Mesodermal cell (in vitro differentiated cells): ENCODE results near the gene CDC42BPG.
A peak's percentile ranks its signal among the peaks of the same experiment; 100 is the strongest.

Experiments
- H3K27ac ChIP-seq: 2 replicates; pipeline ENCODE4 v1.7.0; 2013; ENCODE audit warnings: mild to moderate bottlenecking, low read depth, low read length, moderate library complexity; ENCODE audit not compliant: severe bottlenecking
- H3K36me3 ChIP-seq: 2 replicates; pipeline ENCODE4 v1.7.1; 2013; ENCODE audit warnings: mild to moderate bottlenecking, low read length, moderate library complexity; ENCODE audit not compliant: control insufficient read depth, insufficient read depth
- H3K4me1 ChIP-seq: one replicate; pipeline ENCODE4 v1.7.1; 2013; ENCODE audit warnings: mild to moderate bottlenecking, low read length; ENCODE audit not compliant: insufficient read depth, control insufficient read depth, poor library complexity, severe bottlenecking
- H3K4me3 ChIP-seq: 2 replicates; pipeline ENCODE4 v1.7.0; 2013; ENCODE audit warnings: low read length, control low read depth, mild to moderate bottlenecking; ENCODE audit not compliant: insufficient read depth, poor library complexity, severe bottlenecking; ENCODE audit errors: extremely low read depth
- H3K9me3 ChIP-seq: 2 replicates; pipeline ENCODE4 v1.7.1; 2013; ENCODE audit warnings: mild to moderate bottlenecking, low read length, moderate library complexity; ENCODE audit not compliant: control insufficient read depth
- WGBS, 2 experiments: methylation state at CpG; one replicate each; pipeline ENCODE4 v1.1.5; 2013; ENCODE audit warnings: missing lambda C conversion rate in 2 of 2; ENCODE audit not compliant: insufficient coverage in 2 of 2; 5-methylcytosine and 5-hydroxymethylcytosine counted together

The CDC42BPG gene

DNA sequence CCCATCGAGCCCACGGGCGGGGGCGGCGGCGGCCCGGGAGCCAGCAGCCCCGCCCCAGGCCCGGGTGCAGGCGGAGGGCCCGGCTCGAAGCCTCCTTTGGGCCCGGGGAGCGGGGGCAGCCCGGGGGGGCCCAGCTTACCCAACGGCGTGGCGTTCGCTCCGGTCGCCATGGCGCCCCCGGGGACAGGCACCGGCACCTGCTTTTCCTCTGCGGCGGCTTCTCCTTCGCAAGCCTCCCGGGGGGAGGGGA lies 66.3 kb downstream of the CDC42BPG start:
- WGBS, 2 experiments: 0 to 2% methylated on average over 17 to 24 of the region's 28 CpGs
- H3K27ac ChIP-seq: peak overlapping the region; percentile 90
- peak overlapping the region; percentile 86 for H3K4me3 ChIP-seq
- H3K36me3 ChIP-seq: peaks cover 46% of the 10 kb centered on the region
- no peaks in the 10 kb centered on the region for H3K9me3 ChIP-seq
- peaks cover 12% of the 10 kb centered on the region for H3K4me1 ChIP-seq

DNA sequence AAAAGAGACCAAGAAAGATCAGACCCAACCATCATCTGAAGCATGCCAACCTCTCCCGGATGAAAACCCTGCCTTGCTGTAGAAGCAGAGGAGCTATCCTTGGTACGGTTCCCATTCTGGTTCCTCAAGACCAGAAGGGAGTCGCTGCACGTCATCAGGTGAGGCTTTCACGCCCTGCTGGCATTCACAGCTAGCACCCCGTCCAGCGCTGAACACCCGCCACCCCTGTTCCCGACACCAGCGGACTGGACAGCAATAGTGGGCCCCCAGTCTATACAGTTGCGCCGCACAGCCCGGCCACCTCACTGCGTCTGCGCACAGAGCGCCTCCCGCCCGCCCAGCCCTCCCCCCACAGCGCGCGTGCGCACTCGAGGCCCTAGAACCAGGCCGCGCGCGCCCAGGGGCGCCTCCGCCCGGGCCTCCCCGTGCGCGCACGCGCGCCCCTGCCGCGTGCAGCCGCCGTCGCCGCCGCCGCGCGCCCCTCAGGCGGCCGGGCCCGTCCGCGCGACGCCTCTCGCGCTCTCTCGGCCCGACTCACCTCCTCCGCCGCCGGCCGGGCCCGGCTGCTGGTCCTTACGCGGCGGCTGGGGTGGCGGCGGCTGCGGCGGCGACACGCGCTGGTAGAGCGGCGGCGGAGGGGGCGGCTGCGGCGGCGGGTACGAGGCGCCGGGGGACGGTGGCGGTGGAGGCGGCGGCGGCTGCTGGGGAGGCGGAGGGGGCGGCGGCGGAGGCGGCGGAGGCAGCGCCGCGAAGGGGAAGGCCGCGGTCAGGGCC lies 66.8 kb downstream of the CDC42BPG start:
- H3K9me3 ChIP-seq: no peaks in the 10 kb centered on the region
- H3K36me3 ChIP-seq: peaks cover 51% of the 10 kb centered on the region
- peak overlapping the region; percentile 90 for H3K27ac ChIP-seq
- peaks cover 15% of the 10 kb centered on the region for H3K4me1 ChIP-seq
- 0% methylated on average over 32 to 63 of the region's 98 CpGs for WGBS, 2 experiments
- peak overlapping the region; percentile 86 for H3K4me3 ChIP-seq

DNA sequence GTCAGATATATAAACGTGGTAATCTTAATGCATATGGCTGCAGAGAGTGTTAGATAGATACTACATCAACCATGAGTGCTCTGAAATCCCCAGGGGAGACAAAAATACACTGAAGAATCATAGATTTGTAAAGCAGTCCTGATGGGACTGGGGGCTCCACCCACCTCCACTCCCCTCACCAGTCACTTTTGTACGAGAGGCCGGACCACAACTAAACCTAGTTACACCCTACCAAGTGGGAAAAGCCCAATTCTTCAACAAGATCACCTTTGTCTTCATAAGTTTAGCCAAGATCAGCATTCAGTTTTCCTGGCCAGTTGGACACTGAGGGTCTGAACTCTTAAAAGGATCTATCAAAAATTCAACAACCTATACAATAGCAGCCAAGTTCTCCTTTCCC lies 67.6 kb downstream of the CDC42BPG start:
- H3K36me3 ChIP-seq: peaks cover 59% of the 10 kb centered on the region
- H3K4me3 ChIP-seq: peak overlapping the region; percentile 72
- peaks cover 15% of the 10 kb centered on the region for H3K4me1 ChIP-seq
- WGBS, 2 experiments: 54% methylated on average over 2 of the region's 3 CpGs; no CpG with 5 or more reads in 1 of the 2 experiments
- no peaks in the 10 kb centered on the region for H3K9me3 ChIP-seq
- H3K27ac ChIP-seq: peak overlapping the region; percentile 10

DNA sequence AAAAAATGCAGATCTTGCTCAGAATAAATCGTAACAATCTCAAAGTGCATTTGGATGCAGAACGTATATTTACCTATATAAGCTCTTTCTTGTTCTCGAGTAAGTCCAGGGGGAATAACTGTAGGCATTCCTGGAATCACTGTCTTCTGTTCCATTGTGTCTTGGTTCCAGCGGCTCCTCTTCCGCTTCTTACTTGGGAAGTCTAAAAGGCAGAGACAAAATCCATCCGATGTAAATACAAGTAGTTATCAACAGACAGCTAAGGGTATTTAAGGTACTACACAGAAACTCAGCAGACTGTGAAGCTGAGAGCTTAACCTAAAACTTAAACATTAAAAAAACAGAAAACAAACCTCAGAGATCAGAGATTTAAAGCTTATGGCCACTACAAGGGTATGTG lies 68.0 kb downstream of the CDC42BPG start:
- H3K36me3 ChIP-seq: peaks cover 63% of the 10 kb centered on the region
- H3K4me1 ChIP-seq: peaks cover 15% of the 10 kb centered on the region
- no peak overlapping the region for H3K27ac ChIP-seq
- H3K4me3 ChIP-seq: peak overlapping the region; percentile 72
- no peaks in the 10 kb centered on the region for H3K9me3 ChIP-seq
- 95 to 98% methylated on average over 4 to 6 of the region's 6 CpGs for WGBS, 2 experiments

DNA sequence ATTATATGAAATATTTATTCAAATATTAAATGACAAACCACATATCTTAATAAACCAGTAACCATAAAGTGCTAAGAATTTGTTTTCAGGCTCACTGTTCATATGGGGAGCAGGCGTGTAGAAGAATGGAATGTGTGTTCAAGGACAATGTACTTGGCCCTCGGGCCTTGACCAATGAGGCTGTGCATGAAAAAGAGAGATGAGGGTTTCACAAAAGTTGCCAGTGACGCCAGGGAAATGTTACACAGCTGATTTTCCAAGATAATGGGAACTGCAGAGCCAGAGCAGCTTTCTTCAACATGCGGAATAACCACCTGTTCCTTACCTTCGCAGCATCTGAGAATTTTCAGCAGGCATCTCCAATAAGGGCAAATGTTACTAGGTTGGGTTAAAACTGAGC lies 70.3 kb downstream of the CDC42BPG start:
- Histone ChIP-seq H3K9me3 (no peaks in the 10 kb centered on the region), H3K4me1 (peaks cover 15% of the 10 kb centered on the region), H3K27ac (no peak overlapping the region), H3K4me3 (no peak overlapping the region), H3K36me3 (peaks cover 83% of the 10 kb centered on the region)
- WGBS, 2 experiments: 95 to 100% methylated on average over 5 of the region's 5 CpGs
